Vagina (tissue), 2 donors: ENCODE data around the gene ZNF516. TPM values are rescaled to one million over a fixed set of nuclear protein-coding genes. Genes with fewer than 3 reads are reported as not detected.

Source experiments
- DNase-seq, 2 donors: peaks; one replicate each; pipeline ENCODE4 v3.0.0-alpha.2; 2017; ENCODE audit errors: extremely low spot score in 2 of 2
- H3K27ac ChIP-seq: fragments of 200-600 bp; sonication (generic); one replicate; pipeline ENCODE4 v1.5.1; 2019
- H3K27me3 ChIP-seq: fragments of 200-600 bp; sonication (generic); one replicate; pipeline ENCODE4 v1.5.1; 2019
- H3K36me3 ChIP-seq, 2 donors: fragments of 200-600 bp; sonication (generic); one replicate each; pipeline ENCODE4 v1.5.1; 2017 to 2019
- H3K4me1 ChIP-seq: fragments of 200-600 bp; sonication (generic); one replicate; pipeline ENCODE4 v1.5.1; 2019
- H3K4me3 ChIP-seq, 2 donors: fragments of 200-600 bp; sonication (generic); 1 replicate in 1 of 2; 2 replicates in 1 of 2; pipeline ENCODE4 v1.5.1; 2016 to 2019
- H3K9me3 ChIP-seq: fragments of 200-600 bp; sonication (generic); one replicate; pipeline ENCODE4 v1.5.1; 2019
- POLR2A ChIP-seq, 2 donors: fragments of 450-650 bp; IDR thresholded peaks; one replicate each; pipeline ENCODE4 v1.6.1; 2017; ENCODE audit warnings: antibody characterized with exemption in 2 of 2, mild to moderate bottlenecking in 2 of 2, moderate library complexity in 2 of 2
- POLR2AphosphoS5 ChIP-seq, 2 donors: sonication (generic); formaldehyde crosslinking; IDR thresholded peaks; one replicate each; pipeline ENCODE4 v1.9.0; 2017; ENCODE audit warnings: antibody characterized with exemption in 2 of 2, mild to moderate bottlenecking in 2 of 2, low read depth in 1 of 2; ENCODE audit not compliant: insufficient read depth in 1 of 2
- intact Hi-C: fragments of 100-400 bp; cut with DNase I; formaldehyde crosslinking; loops from one replicate; pipeline ENCODE4 v1.15.1; 2023
- total RNA-seq: library from RNA; depleted of rRNA; stranded (reverse); fragments of >200 nt; gene quantifications from one replicate; pipeline ENCODE4 v1.2.3, GENCODE V29; 2016
- TF ChIP-seq, protein P1 (sequence below), 3 experiments: fragments of 450-650 bp in 2 of 3; fragments of 200-600 bp in 1 of 3; sonication (generic) in 1 of 3; IDR thresholded peaks; one replicate each; pipeline ENCODE4 v1.5.1; 2017 to 2019; ENCODE audit warnings: antibody characterized with exemption in 3 of 3, mild to moderate bottlenecking in 2 of 3, moderate library complexity in 2 of 3

Gene ZNF516
- total RNA-seq, 1 donor from 2014 or later = 46.4 TPM

DNA sequence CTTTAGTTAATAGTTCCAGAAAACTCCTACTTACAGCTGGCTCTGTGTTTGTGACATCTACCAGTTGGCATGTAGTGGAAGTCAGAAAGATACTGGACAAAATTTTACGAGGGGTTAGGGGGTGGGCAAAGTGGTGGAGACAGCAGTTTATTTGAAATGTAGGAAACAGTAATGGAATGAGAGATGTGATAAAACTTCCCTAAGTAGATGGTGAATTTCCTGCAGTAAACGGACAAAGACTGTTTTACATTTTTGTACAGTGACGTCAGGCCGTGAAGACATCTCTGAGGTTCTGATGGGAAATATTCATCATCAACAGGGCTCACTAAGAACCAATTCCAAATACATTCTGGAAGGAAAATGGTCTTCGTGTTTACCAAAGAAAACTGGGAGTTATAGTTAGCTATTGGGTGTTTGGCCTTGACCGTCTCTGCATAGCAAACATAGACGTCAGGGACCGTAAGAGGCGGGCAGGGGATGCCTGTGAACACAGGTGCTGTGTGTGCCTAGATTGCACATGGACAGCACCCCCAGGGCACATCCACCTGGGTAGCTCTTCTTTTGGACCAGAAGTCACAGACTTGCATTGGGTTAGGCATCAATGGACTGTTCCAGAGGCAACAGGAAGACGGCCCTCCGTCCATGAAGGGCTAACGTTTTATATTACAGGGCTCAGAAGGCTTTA lies 131.5 kb downstream of the ZNF516 start:
- TF ChIP-seq POLR2A (IDR thresholded peaks at IDR 0.05) (no peak), POLR2AphosphoS5 (IDR thresholded peaks at IDR 0.05; ENCODE audit: insufficient read depth in 1 of 2, low read depth in 1 of 2) (no peak)
- TF ChIP-seq, protein P1, sequence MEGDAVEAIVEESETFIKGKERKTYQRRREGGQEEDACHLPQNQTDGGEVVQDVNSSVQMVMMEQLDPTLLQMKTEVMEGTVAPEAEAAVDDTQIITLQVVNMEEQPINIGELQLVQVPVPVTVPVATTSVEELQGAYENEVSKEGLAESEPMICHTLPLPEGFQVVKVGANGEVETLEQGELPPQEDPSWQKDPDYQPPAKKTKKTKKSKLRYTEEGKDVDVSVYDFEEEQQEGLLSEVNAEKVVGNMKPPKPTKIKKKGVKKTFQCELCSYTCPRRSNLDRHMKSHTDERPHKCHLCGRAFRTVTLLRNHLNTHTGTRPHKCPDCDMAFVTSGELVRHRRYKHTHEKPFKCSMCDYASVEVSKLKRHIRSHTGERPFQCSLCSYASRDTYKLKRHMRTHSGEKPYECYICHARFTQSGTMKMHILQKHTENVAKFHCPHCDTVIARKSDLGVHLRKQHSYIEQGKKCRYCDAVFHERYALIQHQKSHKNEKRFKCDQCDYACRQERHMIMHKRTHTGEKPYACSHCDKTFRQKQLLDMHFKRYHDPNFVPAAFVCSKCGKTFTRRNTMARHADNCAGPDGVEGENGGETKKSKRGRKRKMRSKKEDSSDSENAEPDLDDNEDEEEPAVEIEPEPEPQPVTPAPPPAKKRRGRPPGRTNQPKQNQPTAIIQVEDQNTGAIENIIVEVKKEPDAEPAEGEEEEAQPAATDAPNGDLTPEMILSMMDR (IDR thresholded peaks at IDR 0.05) = no peak
- H3K27me3 ChIP-seq = no peaks in the 10 kb centered on the region
- H3K36me3 ChIP-seq = peaks cover 0 to 13% of the 10 kb centered on the region in 2 donors
- H3K4me3 ChIP-seq = no peak overlapping the region
- H3K4me1 ChIP-seq = peaks cover 22% of the 10 kb centered on the region
- intact Hi-C loops = no loop called here
- peak overlapping the region; percentile 24 for H3K27ac ChIP-seq
- no peak for DNase-seq
- no peaks in the 10 kb centered on the region for H3K9me3 ChIP-seq

DNA sequence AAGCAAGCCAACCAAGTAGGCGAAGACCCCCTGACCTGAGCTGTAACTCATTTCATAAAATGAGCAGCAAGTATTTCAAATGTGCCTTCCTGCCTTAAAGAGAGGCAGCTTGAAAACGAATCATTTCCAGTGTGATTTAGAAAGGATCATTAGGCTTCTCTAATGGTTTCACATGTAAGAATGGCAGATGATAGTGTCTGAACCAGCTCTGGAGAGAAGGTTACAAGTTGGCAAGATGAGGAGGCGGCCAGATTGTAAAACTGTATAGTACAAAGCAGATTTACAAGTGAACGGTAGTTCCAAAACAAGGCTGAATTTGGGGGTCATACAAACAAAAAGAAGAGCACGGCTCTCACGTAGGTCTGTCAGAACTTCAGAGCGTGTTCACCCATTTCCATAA lies 132.4 kb downstream of the ZNF516 start:
- peaks cover 0 to 13% of the 10 kb centered on the region in 2 donors for H3K36me3 ChIP-seq
- intact Hi-C loops = no loop called here
- DNase-seq = no peak
- no peaks in the 10 kb centered on the region for H3K9me3 ChIP-seq
- TF ChIP-seq POLR2AphosphoS5 (IDR thresholded peaks at IDR 0.05; ENCODE audit: insufficient read depth in 1 of 2, low read depth in 1 of 2) (no peak), POLR2A (IDR thresholded peaks at IDR 0.05) (no peak)
- TF ChIP-seq, protein P1 (IDR thresholded peaks at IDR 0.05) = no peak
- H3K27ac ChIP-seq = peak overlapping the region; percentile 24
- no peak overlapping the region for H3K4me3 ChIP-seq
- H3K4me1 ChIP-seq = peaks cover 22% of the 10 kb centered on the region
- no peaks in the 10 kb centered on the region for H3K27me3 ChIP-seq

DNA sequence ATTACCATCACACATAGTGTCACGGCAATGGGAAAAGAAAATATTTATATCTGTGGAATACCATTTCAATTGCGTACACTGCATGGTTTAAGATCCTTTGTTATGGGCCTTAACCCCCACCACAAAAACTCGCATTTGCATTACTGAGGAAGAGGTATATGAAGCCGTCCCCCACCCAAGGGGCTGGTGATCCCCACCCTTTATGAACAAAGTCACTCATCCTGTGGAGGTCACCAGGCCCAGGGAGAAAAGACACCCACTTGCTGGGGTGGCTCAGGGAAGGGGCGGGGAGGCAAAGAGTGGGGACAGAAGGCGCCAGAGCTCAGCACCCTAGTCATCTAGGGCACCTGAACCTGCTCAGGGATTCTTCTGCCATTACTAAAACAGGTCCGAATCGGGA lies 133.8 kb downstream of the ZNF516 start:
- H3K27ac ChIP-seq = no peak overlapping the region
- DNase-seq = no peak
- intact Hi-C loops = no loop called here
- H3K27me3 ChIP-seq = no peaks in the 10 kb centered on the region
- H3K4me3 ChIP-seq = no peak overlapping the region
- no peaks in the 10 kb centered on the region for H3K9me3 ChIP-seq
- peaks cover 22% of the 10 kb centered on the region for H3K4me1 ChIP-seq
- peaks cover 0 to 13% of the 10 kb centered on the region in 2 donors for H3K36me3 ChIP-seq
- no peak for TF ChIP-seq POLR2AphosphoS5 (IDR thresholded peaks at IDR 0.05; ENCODE audit: insufficient read depth in 1 of 2, low read depth in 1 of 2)
- TF ChIP-seq, protein P1 (IDR thresholded peaks at IDR 0.05) = no peak
- no peak for TF ChIP-seq POLR2A (IDR thresholded peaks at IDR 0.05)

DNA sequence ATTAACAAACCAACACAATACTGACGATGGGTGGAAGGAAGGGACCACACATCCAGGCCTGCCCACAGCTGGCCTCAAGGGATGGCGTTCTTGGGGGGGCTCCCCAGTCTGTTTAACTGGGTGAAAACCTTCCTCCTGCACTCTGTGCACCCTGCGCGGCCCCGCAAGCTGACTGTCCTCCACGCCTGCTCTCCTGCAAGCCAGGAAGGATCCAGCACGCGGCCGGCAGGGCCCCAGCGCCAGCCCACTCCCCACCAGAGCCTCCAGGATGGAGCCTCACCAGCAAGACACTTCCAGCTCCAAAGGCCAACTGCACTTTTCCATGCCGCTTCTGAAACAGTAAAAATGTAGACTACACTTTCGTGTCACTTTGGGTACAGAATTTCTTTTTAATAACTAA lies 135.1 kb downstream of the ZNF516 start:
- intact Hi-C loops = no loop called here
- Histone ChIP-seq H3K9me3 (no peaks in the 10 kb centered on the region), H3K36me3 (peaks cover 0 to 13% of the 10 kb centered on the region in 2 donors)

DNA sequence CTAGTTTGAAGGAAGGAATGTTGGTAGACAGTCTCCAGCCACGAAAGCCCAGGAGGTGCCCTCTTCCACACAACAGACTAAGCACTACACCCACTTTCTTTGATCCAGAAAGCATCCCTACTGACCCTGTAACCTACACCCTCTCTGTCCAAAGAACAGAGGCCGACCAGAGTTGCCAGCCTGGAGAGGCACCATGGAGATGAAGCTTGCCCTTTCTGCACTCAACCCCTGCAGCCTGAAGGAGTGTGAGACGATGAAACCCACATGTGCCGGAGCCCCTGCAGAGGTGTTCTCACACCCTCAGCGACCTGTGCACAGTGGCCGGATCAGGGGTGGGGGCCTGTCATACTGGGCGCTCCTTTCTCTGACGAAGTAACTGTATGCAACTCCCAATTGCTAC lies 136.3 kb downstream of the ZNF516 start:
- Histone ChIP-seq H3K9me3 (no peaks in the 10 kb centered on the region), H3K27me3 (no peaks in the 10 kb centered on the region), H3K36me3 (peaks cover 0 to 13% of the 10 kb centered on the region in 2 donors), H3K4me3 (no peak overlapping the region), H3K27ac (no peak overlapping the region), H3K4me1 (peaks cover 19% of the 10 kb centered on the region)
- peak in 1 of 2 donors; percentile 70 for DNase-seq
- intact Hi-C loops = no loop called here
- TF ChIP-seq, protein P1 (IDR thresholded peaks at IDR 0.05) = no peak
- TF ChIP-seq POLR2AphosphoS5 (IDR thresholded peaks at IDR 0.05; ENCODE audit: insufficient read depth in 1 of 2, low read depth in 1 of 2) = no peak
- no peak for TF ChIP-seq POLR2A (IDR thresholded peaks at IDR 0.05)

More for the DNA sequence above, 135.1 kb downstream of the ZNF516 start:
- TF ChIP-seq POLR2A (IDR thresholded peaks at IDR 0.05) = no peak
- no peak for TF ChIP-seq POLR2AphosphoS5 (IDR thresholded peaks at IDR 0.05; ENCODE audit: insufficient read depth in 1 of 2, low read depth in 1 of 2)
- peaks cover 24% of the 10 kb centered on the region for H3K4me1 ChIP-seq
- H3K27me3 ChIP-seq = no peaks in the 10 kb centered on the region
- no peak overlapping the region for H3K4me3 ChIP-seq
- DNase-seq = no peak
- no peak overlapping the region for H3K27ac ChIP-seq
